Left lung (tissue), 10 donors: Measurements from ENCODE around the gene SMPX. TPM values are rescaled to one million over a fixed set of nuclear protein-coding genes. Genes with fewer than 3 reads are reported as not detected.
"Not testable (repeated sequence)": the region's sequence is repeated elsewhere in the genome, so short reads cannot be mapped to it uniquely, and the experiment has no call there.

ENCODE experiments used
- ATAC-seq: fragments of 200-7000 bp; cut with Tn5 transposase; one replicate; pipeline ENCODE4 v1.9.1; 2020; ENCODE audit warnings: moderate library complexity
- DNase-seq, 4 donors: peaks; one replicate each; pipeline ENCODE4 v3.0.0-alpha.2; 2013 to 2020
- H3K27ac ChIP-seq, 2 donors: fragments of 200-600 bp; sonication (generic) in 1 of 2; one replicate each; pipeline versions ENCODE4 v1.5.0 to v1.8.0; 2020 to 2021
- H3K27me3 ChIP-seq, 2 donors: fragments of 200-600 bp; sonication (generic) in 1 of 2; one replicate each; pipeline versions ENCODE4 v1.5.0 to v1.8.0; 2020 to 2021
- H3K36me3 ChIP-seq, 2 donors: fragments of 200-600 bp; sonication (generic) in 1 of 2; one replicate each; pipeline versions ENCODE4 v1.5.0 to v1.8.0; 2020 to 2021
- H3K4me1 ChIP-seq, 2 donors: fragments of 200-600 bp; one replicate each; pipeline ENCODE4 v1.8.0; 2021
- H3K4me3 ChIP-seq, 2 donors: fragments of 200-600 bp; sonication (generic) in 1 of 2; one replicate each; pipeline versions ENCODE4 v1.5.0 to v1.8.0; 2020 to 2021; ENCODE audit warnings: mild to moderate bottlenecking in 1 of 2
- H3K9me3 ChIP-seq, 2 donors: fragments of 200-600 bp; sonication (generic) in 1 of 2; one replicate each; pipeline versions ENCODE4 v1.5.0 to v1.8.0; 2020 to 2021
- CTCF ChIP-seq, 2 donors: fragments of 200-600 bp; sonication (generic) in 1 of 2; IDR thresholded peaks; one replicate each; pipeline versions ENCODE4 v1.5.0 to v1.8.0; 2021; ENCODE audit warnings: antibody characterized with exemption in 2 of 2
- intact Hi-C, 2 donors: fragments of 100-400 bp; cut with DNase I; formaldehyde crosslinking; loops; one replicate each; pipeline versions ENCODE4 v1.11.2 to v1.14.2; 2022
- polyA plus RNA-seq, 6 donors: library from polyadenylated mRNA; unstranded; fragments of 120-200 nt; gene quantifications; one replicate each; pipeline ENCODE4 v1.2.1, GENCODE V29; 2013; ENCODE audit not compliant: insufficient read length in 6 of 6
- total RNA-seq, 2 donors: library from RNA; stranded (reverse); fragmentation: NEBNext Ultra II Directional; extraction: Animal tissue kit (Norgen Biotek cat#: 25700); gene quantifications; one replicate each; pipeline ENCODE4 v1.2.1, GENCODE V29; 2021
- donor health status: DM: no; HTN: yes; CAD: no.
- donor health status: DM: no; HTN: no; CAD: no.

Gene SMPX
- total and polyA plus RNA-seq, 8 donors: 3.2 to 10.0 (median 7.7) TPM; not detected in 2

- ATAC-seq (no peak), DNase-seq (no peak)
- intact Hi-C loops: no loop called here
- H3K9me3 ChIP-seq: no peaks in the 10 kb centered on the region
- no peak for TF ChIP-seq CTCF (IDR thresholded peaks at IDR 0.05)
- no peaks in the 10 kb centered on the region for H3K36me3 ChIP-seq
- H3K27ac ChIP-seq: no peak overlapping the region
- H3K4me3 ChIP-seq: no peak overlapping the region
- no peaks in the 10 kb centered on the region for H3K27me3 ChIP-seq
- no peaks in the 10 kb centered on the region for H3K4me1 ChIP-seq
These were observed 20.3 kb upstream of the SMPX start for GRCh38 chrX:21778236-21778635.

GRCh38 chrX:21775128-21775527 lies 17.2 kb upstream of the SMPX start:
- H3K36me3 ChIP-seq, H3K9me3 ChIP-seq, H3K27ac ChIP-seq, DNase-seq, intact Hi-C loops, H3K4me1 ChIP-seq, ATAC-seq, H3K27me3 ChIP-seq, H3K4me3 ChIP-seq: not testable (repeated sequence)

GRCh38 chrX:21773036-21773435 lies 15.1 kb upstream of the SMPX start:
- H3K9me3 ChIP-seq, ATAC-seq, DNase-seq, H3K27me3 ChIP-seq, H3K4me1 ChIP-seq, H3K36me3 ChIP-seq, intact Hi-C loops, H3K27ac ChIP-seq, H3K4me3 ChIP-seq: not testable (repeated sequence)

- ATAC-seq: no peak
- Histone ChIP-seq H3K27ac (no peak overlapping the region), H3K36me3 (no peaks in the 10 kb centered on the region), H3K4me1 (no peaks in the 10 kb centered on the region), H3K9me3 (no peaks in the 10 kb centered on the region), H3K4me3 (no peak overlapping the region), H3K27me3 (peaks cover 0 to 5% of the 10 kb centered on the region in 2 donors)
- intact Hi-C loops: no loop called here
- DNase-seq: no peak
- TF ChIP-seq CTCF (IDR thresholded peaks at IDR 0.05): no peak
These were observed 12.9 kb upstream of the SMPX start for GRCh38 chrX:21770631-21771321.

GRCh38 chrX:21766101-21766500 lies 8.2 kb upstream of the SMPX start:
- no peak for DNase-seq
- no peaks in the 10 kb centered on the region for H3K27me3 ChIP-seq
- no peak overlapping the region for H3K27ac ChIP-seq
- no peaks in the 10 kb centered on the region for H3K4me1 ChIP-seq
- no peaks in the 10 kb centered on the region for H3K9me3 ChIP-seq
- no peaks in the 10 kb centered on the region for H3K36me3 ChIP-seq
- intact Hi-C loops: no loop called here
- ATAC-seq: no peak
- TF ChIP-seq CTCF (IDR thresholded peaks at IDR 0.05): no peak
- no peak overlapping the region for H3K4me3 ChIP-seq

- no peaks in the 10 kb centered on the region for H3K4me1 ChIP-seq
- no peaks in the 10 kb centered on the region for H3K9me3 ChIP-seq
- H3K27me3 ChIP-seq: no peaks in the 10 kb centered on the region
- TF ChIP-seq CTCF (IDR thresholded peaks at IDR 0.05): no peak
- no peak for DNase-seq
- ATAC-seq: no peak
- intact Hi-C loops: no loop called here
- no peak overlapping the region for H3K4me3 ChIP-seq
- no peak overlapping the region for H3K27ac ChIP-seq
- no peaks in the 10 kb centered on the region for H3K36me3 ChIP-seq
These were observed 6.1 kb upstream of the SMPX start for GRCh38 chrX:21764008-21764407.
